ENCODE measurements around the gene HEPH.
"Not testable (repeated sequence)": the region's sequence is repeated elsewhere in the genome, so short reads cannot be mapped to it uniquely, and the experiment has no call there.

The HEPH gene, protein sequence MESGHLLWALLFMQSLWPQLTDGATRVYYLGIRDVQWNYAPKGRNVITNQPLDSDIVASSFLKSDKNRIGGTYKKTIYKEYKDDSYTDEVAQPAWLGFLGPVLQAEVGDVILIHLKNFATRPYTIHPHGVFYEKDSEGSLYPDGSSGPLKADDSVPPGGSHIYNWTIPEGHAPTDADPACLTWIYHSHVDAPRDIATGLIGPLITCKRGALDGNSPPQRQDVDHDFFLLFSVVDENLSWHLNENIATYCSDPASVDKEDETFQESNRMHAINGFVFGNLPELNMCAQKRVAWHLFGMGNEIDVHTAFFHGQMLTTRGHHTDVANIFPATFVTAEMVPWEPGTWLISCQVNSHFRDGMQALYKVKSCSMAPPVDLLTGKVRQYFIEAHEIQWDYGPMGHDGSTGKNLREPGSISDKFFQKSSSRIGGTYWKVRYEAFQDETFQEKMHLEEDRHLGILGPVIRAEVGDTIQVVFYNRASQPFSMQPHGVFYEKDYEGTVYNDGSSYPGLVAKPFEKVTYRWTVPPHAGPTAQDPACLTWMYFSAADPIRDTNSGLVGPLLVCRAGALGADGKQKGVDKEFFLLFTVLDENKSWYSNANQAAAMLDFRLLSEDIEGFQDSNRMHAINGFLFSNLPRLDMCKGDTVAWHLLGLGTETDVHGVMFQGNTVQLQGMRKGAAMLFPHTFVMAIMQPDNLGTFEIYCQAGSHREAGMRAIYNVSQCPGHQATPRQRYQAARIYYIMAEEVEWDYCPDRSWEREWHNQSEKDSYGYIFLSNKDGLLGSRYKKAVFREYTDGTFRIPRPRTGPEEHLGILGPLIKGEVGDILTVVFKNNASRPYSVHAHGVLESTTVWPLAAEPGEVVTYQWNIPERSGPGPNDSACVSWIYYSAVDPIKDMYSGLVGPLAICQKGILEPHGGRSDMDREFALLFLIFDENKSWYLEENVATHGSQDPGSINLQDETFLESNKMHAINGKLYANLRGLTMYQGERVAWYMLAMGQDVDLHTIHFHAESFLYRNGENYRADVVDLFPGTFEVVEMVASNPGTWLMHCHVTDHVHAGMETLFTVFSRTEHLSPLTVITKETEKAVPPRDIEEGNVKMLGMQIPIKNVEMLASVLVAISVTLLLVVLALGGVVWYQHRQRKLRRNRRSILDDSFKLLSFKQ

GRCh38 chrX:66163849-66164411 is at the start of gene HEPH:
HEPH (plus strand) TSS chrX:66164247; CDS start chrX:66170571, 6,324 bp downstream.
- DNase-seq: peak in 23 of 58 donors; percentile 0 to 33 (median 4)

DNA sequence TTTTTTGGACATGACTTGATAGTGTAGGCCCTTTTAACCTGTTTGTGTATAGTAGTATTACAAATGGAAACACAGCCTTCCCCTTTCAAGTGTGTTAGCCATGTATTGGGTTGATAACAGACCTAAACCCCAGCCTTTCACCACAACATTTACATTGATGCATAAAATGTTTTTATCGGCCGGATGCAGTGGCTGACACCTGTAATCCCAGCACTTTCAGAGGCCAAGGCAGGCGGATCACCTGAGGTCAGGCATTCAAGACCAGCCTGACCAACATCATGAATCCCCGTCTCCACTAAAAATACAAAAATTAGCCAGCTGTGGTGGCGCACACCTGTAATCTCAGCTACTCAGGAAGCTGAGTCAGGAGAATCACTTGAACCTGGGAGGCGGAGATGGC is 45.3 kb upstream of the HEPH start:
- not testable (repeated sequence) for DNase-seq

GRCh38 chrX:66121354-66121753 is 42.7 kb upstream of the HEPH start:
- not testable (repeated sequence) for DNase-seq

DNA sequence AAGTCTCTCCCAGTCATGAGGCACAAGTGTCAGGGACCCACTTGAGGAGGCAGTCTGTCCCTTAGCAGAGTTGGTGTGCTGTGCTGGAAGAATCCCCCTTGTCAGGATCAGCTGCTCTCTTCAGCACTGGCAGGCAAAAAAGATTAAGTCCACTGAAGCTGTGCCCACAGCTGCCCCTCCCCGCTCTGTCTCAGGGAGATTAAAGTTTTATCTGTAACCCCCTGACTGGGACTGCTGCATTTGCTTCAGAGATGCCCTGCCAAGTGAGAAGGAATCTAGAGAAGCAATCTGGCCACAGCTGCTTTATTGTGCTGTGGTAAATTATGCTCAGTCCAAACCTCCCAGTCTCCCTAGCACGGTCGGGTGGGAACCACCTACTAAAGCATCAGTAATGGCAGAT is 37.4 kb upstream of the HEPH start:
- no peak for DNase-seq

DNA sequence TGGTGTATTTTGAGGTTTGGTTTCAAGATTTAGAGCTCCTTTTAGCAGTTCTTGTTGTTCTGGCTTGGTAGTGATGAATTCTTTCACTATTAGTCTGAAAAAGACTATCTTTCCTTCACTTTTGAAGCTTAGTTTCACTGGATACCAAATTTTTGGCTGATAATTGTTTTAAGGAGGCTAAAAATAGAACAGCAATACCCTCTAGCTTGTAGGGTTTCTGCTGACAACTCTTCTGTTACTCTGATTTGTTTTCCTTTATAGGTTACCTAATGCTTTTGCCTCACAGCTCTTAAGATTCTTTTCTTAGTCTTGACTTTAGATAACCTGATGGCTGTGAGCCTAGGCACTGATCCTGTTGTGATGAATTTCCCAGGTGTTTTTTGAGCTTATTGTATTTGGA is 33.6 kb upstream of the HEPH start:
- no peak for DNase-seq

GRCh38 chrX:66135284-66135683 is 28.8 kb upstream of the HEPH start:
- not testable (repeated sequence) for DNase-seq

GRCh38 chrX:66142351-66142750 is 21.7 kb upstream of the HEPH start:
- no peak for DNase-seq

DNA sequence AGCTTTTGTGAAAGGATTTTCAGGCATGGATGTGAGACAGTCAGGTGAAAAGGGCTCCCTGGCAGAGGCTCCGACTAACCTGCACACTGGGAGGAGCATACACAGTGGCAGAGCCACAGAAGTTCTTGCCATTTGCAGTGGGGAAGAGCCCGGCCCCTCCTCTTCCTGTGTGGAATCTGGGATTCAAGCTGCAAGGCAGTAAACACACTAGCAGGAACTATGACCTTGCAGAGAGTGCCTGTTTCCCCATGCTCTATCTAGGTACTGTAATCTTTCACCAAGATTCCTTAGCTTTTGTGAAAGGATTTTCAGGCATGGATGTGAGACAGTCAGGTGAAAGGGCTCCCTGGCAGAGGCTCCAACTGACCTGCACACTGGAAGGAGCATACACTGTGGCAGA is 19.8 kb upstream of the HEPH start:
- DNase-seq: no peak

DNA sequence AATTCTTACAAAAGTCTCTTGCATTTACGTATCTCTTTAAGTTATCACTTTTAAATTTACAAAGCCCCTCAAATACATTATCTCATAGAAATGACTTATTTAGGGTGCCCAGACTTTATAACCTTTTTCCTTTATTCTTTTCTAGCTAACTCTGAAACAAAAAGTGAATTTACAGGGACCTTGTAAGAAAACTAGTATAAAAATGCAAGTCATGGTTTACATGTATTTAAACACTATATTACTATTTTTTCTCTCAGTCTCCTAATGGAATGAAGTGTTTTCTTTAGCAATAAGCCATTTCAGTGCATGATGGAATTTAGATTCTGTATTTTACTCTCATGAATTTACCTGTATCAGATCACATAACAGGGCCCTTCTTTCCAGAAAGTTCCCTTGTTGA is 14.5 kb upstream of the HEPH start:
- no peak for DNase-seq

GRCh38 chrX:66150163-66150562 is 13.9 kb upstream of the HEPH start:
- no peak for DNase-seq

- DNase-seq: no peak
Observed at GRCh38 chrX:66162331-66162822, 1.7 kb upstream of the HEPH start.

- DNase-seq: no peak
Observed at GRCh38 chrX:66163447-66163846, 600 bp upstream of the HEPH start.

- peak in 2 of 58 donors; percentile 5 to 52 for DNase-seq
Observed at GRCh38 chrX:66164470-66164869, 423 bp downstream of the HEPH start.

- no peak for DNase-seq
Observed at GRCh38 chrX:66164931-66165330, 884 bp downstream of the HEPH start.

DNA sequence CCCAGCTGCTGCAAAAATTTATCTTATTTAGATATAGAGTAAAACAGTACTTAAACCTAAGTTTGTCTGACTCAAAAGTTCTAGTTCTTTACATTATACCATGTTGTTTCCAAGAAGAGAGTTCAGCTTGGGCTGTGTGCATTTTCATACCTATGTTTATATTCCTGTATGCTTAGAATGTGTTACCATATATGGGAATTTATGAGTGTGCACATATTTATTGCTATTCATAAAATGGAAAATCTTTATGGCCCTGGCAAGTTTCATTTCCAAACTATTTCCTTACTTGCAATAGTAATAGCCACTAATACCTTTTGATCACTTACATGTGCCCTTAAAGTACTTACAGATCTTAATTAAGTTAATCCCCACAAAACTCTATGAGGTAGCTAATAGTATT is 2.6 kb downstream of the HEPH start:
- DNase-seq: no peak

DNA sequence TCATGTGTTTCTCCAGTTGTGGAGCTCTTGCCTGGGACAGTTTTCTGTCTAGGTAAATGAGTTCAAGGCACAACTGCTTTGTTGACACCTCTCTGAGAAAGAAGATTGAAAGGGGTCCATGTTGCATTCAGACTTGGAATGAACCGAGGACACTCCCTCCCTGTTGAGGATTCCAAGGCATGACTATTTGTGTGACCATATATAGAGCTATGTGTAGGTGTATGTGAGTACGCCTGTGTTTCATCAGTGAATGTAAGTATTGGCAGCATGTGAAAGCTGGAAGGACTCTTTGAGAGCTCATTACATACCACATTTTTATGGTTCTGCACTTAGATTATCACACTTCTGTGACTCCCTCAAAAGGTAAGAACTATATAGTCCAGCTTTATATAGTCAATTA is 3.4 kb downstream of the HEPH start:
- DNase-seq: no peak

- no peak for DNase-seq
Observed at GRCh38 chrX:66176134-66176533, 12.1 kb downstream of the HEPH start.

DNA sequence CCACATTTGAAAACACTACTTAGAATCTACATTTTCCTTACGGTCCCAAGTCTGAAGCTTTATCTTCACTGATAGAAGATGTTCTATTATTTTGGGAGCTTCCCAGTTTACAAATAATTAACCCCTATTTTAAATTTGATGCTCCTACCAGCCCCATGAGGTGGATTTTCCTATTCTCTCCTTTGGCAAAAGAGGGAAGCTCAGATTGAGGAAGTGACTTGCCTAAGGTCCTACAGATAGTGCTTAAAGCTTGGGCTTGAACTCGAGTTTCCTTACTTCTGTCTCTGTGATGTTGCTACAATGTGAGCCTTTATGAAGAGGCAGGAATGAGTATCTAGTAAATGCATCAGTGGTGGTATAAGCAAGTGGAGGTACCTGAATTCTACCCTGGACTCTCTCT is 27.5 kb downstream of the HEPH start:
- DNase-seq: no peak

- DNase-seq: no peak
Observed at GRCh38 chrX:66193821-66194220, 29.8 kb downstream of the HEPH start.

DNA sequence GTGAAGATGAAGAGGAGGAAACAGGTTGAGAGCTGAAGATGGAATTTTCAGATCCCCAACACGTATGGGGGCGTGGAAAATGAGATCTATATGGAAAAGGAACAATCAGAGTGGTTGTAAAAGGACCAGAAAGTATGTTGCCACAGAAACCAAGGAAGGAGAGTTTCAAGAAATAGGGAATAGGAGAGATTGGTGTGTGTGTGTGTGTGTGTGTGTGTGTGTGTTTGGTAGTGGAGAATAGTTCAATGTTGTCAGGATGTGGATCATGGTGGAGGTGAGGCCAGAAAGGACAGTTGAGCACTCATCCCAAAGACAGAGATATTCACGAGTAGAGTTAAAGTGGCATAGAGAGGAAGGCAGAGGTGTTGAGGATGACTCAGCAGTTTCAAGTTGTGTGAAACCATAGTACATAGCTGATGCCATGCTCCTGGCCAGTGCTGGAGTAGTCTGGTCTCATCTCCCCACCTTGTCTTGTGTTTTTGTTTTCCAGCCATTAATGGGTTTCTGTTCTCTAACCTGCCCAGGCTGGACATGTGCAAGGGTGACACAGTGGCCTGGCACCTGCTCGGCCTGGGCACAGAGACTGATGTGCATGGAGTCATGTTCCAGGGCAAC is 36.1 kb downstream of the HEPH start:
- DNase-seq: no peak
